Fibroblast of skin of right quadriceps (primary cell): ENCODE data around the gene SUSD1.

Source experiments
- DNase-seq: peaks from one replicate; pipeline ENCODE4 v3.0.0-alpha.2; 2013

SUSD1 gene

GRCh38 chr9:112037281-112038016 lies 137.6 kb downstream of the SUSD1 start:
- peak; percentile 99 for DNase-seq

- no peak for DNase-seq
These were observed 139.8 kb downstream of the SUSD1 start for GRCh38 chr9:112035166-112035826.

DNA sequence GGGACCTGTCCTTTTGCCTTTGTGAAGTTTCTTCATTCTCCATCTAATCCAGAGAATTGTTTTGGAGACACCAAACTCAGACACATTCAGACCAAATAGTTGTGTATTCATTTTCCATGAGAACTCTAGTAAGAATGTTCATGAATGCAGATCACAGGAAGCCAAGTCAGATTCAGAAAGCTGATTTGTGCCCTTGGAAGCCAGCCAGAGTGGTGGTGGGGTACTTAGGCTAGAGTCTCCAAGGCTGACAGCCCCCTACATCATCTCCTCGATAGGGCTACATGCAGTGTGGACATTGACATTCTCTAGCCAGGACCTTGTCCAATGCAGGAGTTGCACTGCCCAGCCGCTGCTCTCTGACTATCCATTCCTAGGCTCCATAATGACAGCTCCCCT lies 140.9 kb downstream of the SUSD1 start:
- DNase-seq, result peak; percentile 59

DNA sequence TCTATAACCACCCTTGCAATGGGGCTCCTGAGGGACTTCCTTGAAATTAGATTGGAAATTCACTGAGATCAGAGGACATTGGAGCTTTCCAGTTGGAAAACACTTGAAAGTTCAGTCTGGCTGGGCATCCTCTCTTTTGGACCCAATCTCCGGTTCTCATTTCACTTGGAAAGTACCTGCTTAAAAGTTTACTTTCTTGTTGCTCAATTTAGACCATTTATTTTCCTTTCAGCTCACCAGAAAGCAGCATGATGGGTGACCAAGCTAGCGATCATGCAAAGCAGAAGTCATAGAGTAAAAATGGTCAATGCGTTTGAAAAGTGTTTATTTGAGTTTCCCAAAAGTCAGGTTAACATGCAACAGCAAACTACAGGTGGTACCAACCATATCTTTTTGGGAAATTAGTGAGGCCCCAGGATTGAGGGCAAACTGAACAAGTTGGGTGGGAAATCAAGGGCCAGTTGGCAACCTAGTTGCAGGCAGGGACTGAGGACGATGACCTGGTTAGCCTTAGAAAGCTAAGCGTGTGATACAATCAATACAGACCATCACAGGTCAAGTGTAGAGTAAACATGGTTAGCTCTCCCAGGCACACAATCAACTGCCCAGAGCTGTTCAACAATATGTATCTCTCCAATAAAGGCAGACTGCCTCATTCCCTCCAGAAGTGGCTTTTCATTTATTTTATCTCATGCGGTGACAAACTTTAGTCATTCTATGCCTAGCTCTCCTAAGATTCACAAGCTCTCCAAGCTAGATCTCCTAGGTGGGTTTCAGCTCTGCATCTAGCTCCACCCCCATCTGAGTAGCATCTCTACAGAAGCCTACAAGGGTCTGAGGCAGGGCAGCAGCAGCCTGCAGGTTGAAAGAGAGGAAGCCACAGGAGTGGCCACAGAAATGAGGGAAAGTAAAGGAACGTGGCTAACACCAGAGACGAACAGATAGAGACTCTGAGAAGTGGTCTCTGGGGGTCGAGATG lies 141.6 kb downstream of the SUSD1 start:
- no peak for DNase-seq

- peak; percentile 87 for DNase-seq
These were observed 142.4 kb downstream of the SUSD1 start for GRCh38 chr9:112032743-112033142.

GRCh38 chr9:112032009-112032408 lies 143.1 kb downstream of the SUSD1 start:
- no peak for DNase-seq

DNA sequence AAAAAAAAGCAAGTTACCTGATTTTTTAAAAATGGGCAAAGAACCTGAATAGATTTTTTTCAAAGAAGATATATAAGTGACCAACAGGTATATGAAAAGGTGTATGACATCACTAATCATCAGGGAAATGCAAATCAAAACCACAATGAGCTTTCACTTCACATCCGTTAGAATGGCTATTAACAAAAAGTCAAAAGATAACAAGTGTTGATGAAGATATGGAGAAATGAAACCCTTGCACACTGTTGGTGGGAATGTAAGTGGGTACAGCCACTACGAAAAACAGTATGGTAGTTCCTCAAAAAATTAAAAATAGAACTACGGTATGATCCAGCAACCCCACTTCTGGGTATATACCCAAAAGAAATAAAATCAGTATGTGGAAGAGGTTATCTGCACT lies 143.7 kb downstream of the SUSD1 start:
- no peak for DNase-seq

- DNase-seq, result peak; percentile 61
These were observed 145.1 kb downstream of the SUSD1 start for GRCh38 chr9:112029921-112030444.

DNA sequence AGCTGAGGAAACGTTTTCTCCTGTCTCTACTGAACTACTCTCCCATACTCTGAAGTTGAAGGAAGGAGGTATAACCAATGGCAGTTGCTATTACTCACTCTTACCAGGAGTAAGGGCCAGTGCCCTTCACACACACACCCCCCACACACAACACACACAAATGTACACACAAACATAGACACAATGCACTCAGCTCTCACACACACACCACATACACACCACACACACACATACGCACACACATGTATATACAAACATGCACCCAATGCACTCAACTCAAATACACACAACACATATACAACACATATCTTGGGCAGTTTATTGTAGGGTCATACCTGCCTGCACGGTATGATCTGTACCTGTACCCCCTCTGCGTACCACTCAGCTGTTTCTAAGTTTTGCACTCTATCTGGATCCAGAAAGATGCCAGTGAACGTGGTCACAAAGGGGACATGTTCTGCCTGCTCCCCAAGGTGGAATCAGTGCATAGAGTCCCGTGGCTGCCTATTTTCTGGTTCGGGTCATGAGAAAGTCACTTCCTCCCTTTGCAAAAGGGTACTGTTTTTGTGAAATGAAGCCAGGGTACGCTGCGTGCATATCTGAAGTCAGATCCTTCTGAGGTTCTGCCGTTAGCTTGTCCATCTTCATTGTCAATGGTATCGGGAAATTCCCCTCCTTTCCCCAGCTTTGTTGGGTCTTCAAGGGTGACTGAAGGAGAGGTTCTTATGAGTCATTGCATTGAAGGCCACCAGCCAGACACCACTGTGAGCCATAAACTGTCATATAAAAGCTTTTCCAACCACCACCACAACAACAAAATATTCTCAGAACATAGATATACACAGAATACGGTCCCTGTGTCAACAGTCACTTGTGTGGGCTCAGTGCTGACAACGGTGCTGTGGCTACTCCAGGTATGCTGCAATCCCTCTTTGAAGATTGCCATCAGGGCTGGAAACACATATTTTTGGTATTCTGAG lies 146.6 kb downstream of the SUSD1 start:
- no peak for DNase-seq

DNA sequence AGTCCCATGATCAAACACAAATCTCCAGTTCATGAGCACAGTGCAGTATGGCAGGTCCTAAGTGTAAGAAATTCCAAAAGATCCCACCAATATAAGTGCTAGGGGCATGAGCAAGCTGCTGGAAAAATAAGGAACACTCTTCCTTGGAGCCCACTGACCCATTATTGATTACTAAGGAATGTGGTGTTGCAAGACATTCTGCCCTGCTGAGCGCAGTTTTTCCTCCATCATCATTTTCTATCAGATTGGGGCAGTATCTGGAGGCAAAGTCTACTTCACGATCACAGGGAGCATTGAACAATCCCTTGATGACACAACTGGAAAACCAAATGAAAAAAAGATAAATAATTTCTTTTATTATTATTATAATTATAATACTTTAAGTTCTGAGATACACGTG lies 149.2 kb downstream of the SUSD1 start:
- no peak for DNase-seq

GRCh38 chr9:112021742-112022141 lies 153.4 kb downstream of the SUSD1 start:
- DNase-seq, result no peak

GRCh38 chr9:112020680-112021596 lies 154.2 kb downstream of the SUSD1 start:
- DNase-seq, result peak; percentile 83

DNA sequence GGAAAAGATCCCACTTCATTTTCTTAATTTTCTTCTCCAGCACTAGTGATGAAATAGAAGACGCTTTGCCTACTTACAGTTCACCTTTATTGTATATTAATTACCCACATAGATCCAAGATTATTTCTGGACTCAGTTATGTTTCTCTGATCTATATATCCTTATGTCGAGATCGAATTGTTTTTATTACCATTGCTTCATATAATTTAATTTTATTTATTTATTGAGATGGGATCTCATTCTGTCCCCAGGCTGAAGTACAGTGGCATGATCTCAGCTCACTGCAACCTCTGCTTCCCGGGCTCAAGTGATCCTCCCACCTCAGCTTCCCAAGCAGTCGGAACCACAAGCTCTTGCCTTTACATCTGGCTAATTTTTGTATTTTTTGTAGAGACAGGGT lies 157.2 kb downstream of the SUSD1 start:
- no peak for DNase-seq

DNA sequence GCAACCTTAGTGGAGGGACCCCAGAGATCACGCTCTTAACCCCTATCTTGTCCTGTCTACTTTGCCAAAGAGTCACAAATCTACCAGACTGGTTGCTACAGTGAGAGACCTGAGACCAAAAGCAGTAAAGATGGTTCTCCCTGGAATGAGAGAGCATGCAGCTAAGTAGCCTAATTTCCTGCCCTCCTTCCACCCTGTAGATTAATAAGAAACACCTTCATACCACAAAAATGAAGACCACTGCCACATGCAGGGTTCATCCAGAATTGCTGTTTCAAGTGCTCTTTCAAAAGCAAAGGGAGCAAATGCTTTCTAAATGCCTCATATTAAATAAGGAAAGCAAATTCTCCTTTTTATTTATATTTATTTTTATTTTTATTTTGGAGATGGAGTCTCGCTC lies 159.4 kb downstream of the SUSD1 start:
- DNase-seq, result no peak

GRCh38 chr9:112015149-112015548 lies 159.9 kb downstream of the SUSD1 start:
- DNase-seq, result no peak

- DNase-seq, result no peak
These were observed 161.8 kb downstream of the SUSD1 start for GRCh38 chr9:112013266-112013665.

- DNase-seq, result peak; percentile 95
These were observed 162.8 kb downstream of the SUSD1 start for GRCh38 chr9:112012026-112012902.

DNA sequence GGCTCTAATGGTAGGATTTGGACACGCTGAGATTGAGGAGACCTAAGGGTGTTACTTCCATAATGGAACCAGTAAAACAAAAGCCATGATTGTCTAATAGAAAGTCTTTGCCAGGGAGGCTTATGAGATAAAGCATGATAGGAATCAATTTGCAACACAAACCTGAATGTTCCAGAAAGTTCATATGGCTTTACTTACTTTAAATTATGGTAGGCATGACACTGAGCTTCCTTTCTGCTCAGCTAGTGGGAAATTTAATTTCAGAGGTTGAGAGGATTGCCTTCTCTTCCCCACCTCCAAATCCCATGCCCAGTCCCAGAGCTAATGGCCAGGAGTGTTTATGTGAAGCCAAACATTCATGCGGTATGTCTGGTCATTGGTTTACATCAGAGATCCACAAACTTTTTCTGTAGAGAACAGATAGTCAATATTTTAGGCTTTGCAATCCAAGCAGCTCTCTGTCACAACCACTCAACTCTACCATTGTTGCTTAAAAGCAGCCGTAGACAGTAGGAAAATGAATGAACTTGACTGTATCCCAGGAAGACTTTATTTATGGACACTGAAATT lies 164.0 kb downstream of the SUSD1 start:
- DNase-seq, result peak; percentile 24

GRCh38 chr9:112010537-112010936 lies 164.6 kb downstream of the SUSD1 start:
- no peak for DNase-seq
